GM15510 (cell line): ENCODE results near the gene SBF2.

Experiments used
- POLR2A ChIP-seq: IDR thresholded peaks from 3 replicates; pipeline ENCODE4 v1.6.1; 2011; ENCODE audit warnings: borderline replicate concordance; ENCODE audit not compliant: insufficient read length; ENCODE audit errors: extremely low read depth

The SBF2 gene

DNA sequence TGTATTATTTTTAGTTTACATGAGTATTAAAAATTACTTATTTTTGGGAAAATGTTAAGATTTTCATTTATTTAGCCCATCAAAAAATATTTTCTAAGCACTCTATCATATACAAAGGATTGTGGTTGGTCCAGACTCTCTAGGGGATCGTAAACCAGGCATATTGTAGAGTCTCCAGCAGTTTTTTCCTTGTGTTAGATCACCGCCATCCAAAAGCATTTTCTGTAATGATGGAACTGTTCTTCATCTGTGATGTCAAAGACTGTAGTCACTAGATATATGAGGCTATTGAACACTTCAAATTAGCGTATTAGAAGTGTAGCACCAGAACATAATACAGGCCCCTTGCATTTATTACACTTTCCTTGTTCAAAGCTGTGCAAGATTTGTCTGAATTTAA lies 154.9 kb downstream of the SBF2 start:
- no peak for TF ChIP-seq POLR2A

DNA sequence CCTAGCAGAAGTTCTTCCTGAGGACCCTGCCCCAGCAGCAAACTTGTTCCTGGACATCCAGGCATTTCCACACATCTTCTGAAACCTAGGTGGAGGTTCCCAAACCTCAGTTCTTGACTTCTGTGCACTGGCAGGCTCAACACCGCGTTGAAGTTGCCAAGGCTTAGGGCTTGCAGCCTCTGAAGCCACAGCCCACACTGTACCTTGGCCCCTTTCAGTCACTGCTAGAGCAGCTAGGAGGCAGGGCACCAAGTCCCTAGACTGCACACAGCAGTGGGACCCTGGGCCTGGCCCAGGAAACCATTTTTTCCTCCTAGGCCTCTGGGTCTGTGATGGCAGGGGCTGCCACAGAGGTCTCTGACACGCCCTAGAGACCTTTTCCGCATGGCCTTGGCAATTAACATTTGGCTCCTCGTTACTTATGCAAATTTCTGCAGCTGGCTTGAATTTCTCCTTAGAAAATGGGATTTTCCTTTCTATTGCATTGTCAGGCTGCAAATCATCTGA lies 159.0 kb downstream of the SBF2 start:
- no peak for TF ChIP-seq POLR2A

DNA sequence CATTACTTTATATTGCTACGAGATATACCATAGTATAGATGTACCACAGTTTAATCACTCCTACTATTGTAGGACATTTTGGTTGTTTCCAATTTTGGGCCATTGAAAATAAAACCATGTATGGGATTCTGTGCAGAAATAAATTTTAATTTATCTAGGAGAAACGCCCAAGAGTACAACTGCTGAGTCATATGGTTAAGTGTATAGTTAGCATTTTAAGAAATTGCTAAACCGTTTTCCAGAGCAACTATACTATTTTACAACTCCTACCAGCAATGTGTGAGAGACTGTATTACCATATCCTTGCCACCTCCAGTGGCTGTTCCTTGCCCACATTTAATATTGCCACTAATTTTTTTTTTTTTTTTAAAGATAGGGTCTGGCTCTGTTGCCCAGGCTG lies 163.1 kb downstream of the SBF2 start:
- TF ChIP-seq POLR2A = no peak

- no peak for TF ChIP-seq POLR2A
Measured at GRCh38 chr11:10125522-10126133, 168.4 kb downstream of the SBF2 start.

- TF ChIP-seq POLR2A = no peak
Measured at GRCh38 chr11:10122326-10123197, 171.5 kb downstream of the SBF2 start.

- TF ChIP-seq POLR2A = no peak
Measured at GRCh38 chr11:10118865-10119264, 175.2 kb downstream of the SBF2 start.

DNA sequence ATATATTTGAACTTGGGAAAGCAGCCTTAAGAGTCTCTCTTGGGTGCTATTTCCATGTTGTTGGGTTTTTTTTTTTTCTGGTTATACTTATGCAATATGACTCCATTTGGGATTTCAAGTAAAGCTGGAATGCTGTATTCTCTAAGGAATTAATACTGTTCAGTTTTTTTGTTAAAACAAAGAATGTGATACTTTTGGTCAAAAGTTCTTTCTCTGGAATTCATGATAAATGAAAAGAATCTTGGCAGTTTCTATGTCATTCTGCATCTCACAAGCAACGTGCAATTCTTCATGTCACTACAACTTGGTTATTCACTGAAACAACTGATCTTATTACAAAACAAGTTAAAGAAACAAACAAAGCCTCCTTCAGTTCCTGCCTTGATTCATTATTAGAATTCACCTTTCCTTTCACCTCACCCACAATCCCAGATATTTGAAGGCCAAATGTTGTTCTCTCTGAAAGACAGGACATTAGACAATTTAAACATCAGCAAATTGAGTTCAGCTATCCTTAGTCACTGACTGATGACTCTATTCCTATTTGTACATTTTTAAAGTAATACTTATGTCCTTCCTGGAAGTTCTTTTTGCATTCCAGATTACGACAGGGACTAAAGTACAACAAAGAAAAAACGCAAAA lies 176.2 kb downstream of the SBF2 start:
- TF ChIP-seq POLR2A = no peak

DNA sequence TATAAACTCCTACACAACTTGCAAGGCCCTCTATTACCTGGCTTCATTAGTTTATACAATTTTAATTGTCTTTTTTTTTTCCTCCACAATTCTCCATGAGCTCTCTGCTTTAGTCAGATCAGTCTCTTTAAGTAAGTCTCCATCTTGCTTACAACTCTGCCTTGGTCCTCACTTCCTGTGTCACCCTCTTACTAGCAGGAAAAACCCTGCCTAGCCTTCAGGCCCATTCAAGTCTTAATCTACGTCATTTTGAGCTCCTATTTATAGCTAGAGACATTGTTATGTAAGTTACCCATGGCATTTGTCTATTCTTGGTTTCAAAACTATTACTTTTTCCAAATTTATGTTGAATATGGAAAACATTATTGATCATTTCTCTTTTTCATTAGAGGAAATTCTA lies 177.4 kb downstream of the SBF2 start:
- no peak for TF ChIP-seq POLR2A

- TF ChIP-seq POLR2A = no peak
Measured at GRCh38 chr11:10114593-10115404, 179.2 kb downstream of the SBF2 start.

- TF ChIP-seq POLR2A = no peak
Measured at GRCh38 chr11:10113852-10114251, 180.2 kb downstream of the SBF2 start.

- TF ChIP-seq POLR2A = no peak
Measured at GRCh38 chr11:10109806-10110205, 184.2 kb downstream of the SBF2 start.

- no peak for TF ChIP-seq POLR2A
Measured at GRCh38 chr11:10108915-10109680, 184.9 kb downstream of the SBF2 start.

GRCh38 chr11:10107497-10107896 lies 186.5 kb downstream of the SBF2 start:
- TF ChIP-seq POLR2A = no peak

DNA sequence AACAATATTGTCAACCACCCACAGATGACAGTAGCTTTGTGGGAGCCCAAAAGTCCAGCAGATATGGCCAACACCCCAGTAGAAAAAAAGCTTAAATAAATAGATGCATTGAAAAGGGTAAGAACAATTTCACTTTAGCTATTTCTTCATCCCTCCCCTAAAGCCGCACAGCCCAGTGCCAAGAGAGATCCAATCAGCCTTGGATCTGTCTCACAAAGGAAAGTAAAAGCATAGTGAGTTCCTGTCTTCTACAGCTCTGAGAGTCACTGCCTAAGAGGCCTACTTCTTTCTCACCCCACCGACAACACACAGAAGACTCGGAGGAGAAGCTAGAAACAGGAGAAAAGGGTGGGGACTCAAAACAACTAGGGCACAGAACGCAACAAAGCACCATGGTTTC lies 196.4 kb downstream of the SBF2 start:
- no peak for TF ChIP-seq POLR2A
